Urinary bladder (tissue), 4 donors: Measurements from ENCODE around the gene INTS6. TPM values are rescaled to one million over a fixed set of nuclear protein-coding genes. Genes with fewer than 3 reads are reported as not detected.

Experiments
- DNase-seq: peaks from one replicate; pipeline ENCODE4 v3.0.0-alpha.2; 2015; ENCODE audit errors: extremely low spot score
- H3K27ac ChIP-seq: one replicate; pipeline ENCODE4 v1.5.1; 2013; ENCODE audit warnings: low read depth, mild to moderate bottlenecking, moderate library complexity
- H3K36me3 ChIP-seq: one replicate; pipeline ENCODE4 v1.6.1; 2013; ENCODE audit warnings: mild to moderate bottlenecking, moderate library complexity; ENCODE audit not compliant: insufficient read depth
- H3K4me1 ChIP-seq: one replicate; pipeline ENCODE4 v1.6.1; 2013; ENCODE audit warnings: mild to moderate bottlenecking, moderate library complexity; ENCODE audit not compliant: insufficient read depth
- H3K4me3 ChIP-seq: one replicate; pipeline ENCODE4 v1.5.1; 2013; ENCODE audit warnings: low read depth, low read length
- WGBS: extraction: QIAGEN DNeasy Blood & Tissue Kit; methylation state at CpG from one replicate; pipeline ENCODE4 v1.1.7; 2013; 5-methylcytosine and 5-hydroxymethylcytosine counted together
- polyA plus RNA-seq: library from polyadenylated mRNA; stranded (reverse); fragments of 200-250 nt; gene quantifications from one replicate; pipeline ENCODE4 v1.2.3, GENCODE V29; 2013
- total RNA-seq: library from RNA; depleted of rRNA; stranded (reverse); fragments of >200 nt; gene quantifications from one replicate; pipeline ENCODE4 v1.2.3, GENCODE V29; 2014
- donor health status: healthy with polysubstance abuse.
- donor health status: healthy.

The INTS6 gene
- total and polyA plus RNA-seq, 2 donors, result 14.0 to 74.8 TPM

DNA sequence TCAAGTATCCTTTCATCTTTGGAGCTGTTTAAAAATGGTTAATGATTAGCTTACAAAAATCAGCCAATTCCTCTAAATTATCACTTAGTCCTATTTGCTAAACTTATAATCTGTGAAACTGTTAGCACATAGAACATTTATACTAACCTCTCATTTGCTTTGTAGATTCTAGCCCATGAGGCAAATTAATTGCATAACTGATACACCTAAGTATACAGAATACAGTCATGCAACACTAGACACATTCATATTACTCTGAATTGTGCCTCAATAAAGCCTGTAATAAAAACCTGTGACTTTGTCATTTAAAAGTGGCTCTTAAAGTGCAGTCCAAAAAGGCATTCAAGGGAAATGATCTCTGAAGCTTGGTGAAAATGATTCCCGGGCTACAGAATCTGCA is 92.3 kb downstream of the INTS6 start:
- DNase-seq, result no peak
- H3K4me1 ChIP-seq, result no peaks in the 10 kb centered on the region
- WGBS, result 94% methylated on average over 1 of the region's 1 CpG
- peaks cover 2% of the 10 kb centered on the region for H3K36me3 ChIP-seq
- no peak overlapping the region for H3K27ac ChIP-seq
- no peak overlapping the region for H3K4me3 ChIP-seq

DNA sequence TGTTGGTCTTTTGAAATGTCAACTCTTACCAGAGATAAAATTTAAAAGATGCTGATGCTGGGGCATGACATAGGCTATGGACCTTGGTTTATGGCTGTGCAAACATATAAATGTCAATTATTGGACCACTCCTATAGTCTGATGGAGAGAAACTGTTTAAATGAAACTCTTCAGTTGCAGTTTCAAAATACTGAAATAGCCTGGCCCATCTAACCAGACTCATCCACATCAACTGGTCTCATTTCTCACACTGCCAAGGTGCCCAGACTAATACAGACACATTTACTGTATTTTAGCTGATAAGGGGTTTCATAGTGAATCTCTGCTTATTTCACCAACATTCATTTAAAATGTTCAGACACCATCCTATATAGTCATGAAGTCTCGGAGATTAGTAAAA is 93.5 kb downstream of the INTS6 start:
- DNase-seq, result no peak
- 74% methylated on average over 1 of the region's 1 CpG for WGBS
- Histone ChIP-seq H3K4me1 (no peaks in the 10 kb centered on the region), H3K27ac (no peak overlapping the region), H3K36me3 (peaks cover under 1% of the 10 kb centered on the region), H3K4me3 (no peak overlapping the region)

GRCh38 chr13:51357928-51358595 is 94.8 kb downstream of the INTS6 start:
- WGBS, result 45% methylated on average over 5 of the region's 5 CpGs
- H3K4me3 ChIP-seq, result no peak overlapping the region
- no peak overlapping the region for H3K27ac ChIP-seq
- no peak for DNase-seq
- no peaks in the 10 kb centered on the region for H3K4me1 ChIP-seq
- H3K36me3 ChIP-seq, result no peaks in the 10 kb centered on the region

DNA sequence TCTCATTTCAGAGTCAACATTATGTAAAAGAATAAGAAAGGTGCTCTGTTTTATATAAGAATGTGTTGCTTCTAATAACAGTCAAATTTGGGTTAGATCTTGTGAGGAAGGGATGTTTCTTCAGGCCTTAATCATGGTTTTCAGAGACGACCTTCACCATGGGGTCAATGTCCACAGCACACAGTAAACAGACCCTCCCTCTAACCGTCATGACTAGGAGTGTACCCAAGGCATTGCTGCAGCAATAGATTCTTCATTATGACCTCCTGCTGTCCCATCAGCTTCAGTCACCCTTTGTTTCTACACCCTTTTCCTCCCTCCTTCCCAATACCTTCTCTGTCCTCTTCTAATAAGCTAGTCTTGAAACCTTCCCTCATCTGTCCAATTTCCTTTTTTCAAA is 97.6 kb downstream of the INTS6 start:
- Histone ChIP-seq H3K36me3 (no peaks in the 10 kb centered on the region), H3K4me3 (no peak overlapping the region), H3K4me1 (no peaks in the 10 kb centered on the region), H3K27ac (no peak overlapping the region)
- no peak for DNase-seq
- WGBS, result 72% methylated on average over 2 of the region's 2 CpGs

DNA sequence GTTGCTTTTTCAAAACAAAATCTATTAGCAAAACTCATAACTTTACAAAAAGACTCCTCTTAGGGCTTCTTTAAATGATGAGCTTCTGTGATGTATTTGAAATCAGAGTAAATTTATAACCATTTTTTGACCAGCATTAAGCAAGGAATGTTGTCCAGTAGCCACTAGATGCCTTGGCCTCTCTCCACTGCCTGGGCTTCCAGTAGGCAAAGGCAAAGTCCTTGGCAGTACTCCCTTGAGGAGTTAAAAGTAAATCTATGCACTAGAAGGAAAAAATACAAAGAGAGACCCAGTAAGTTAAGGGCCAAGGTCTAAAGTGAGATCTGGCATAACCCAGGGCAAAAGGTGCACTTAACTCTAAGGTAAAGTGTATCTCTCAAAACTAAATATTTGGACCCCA is 103.8 kb downstream of the INTS6 start:
- no peak overlapping the region for H3K27ac ChIP-seq
- no peaks in the 10 kb centered on the region for H3K36me3 ChIP-seq
- no peak for DNase-seq
- H3K4me3 ChIP-seq, result no peak overlapping the region
- no peaks in the 10 kb centered on the region for H3K4me1 ChIP-seq

- Histone ChIP-seq H3K27ac (no peak overlapping the region), H3K4me3 (no peak overlapping the region), H3K36me3 (no peaks in the 10 kb centered on the region), H3K4me1 (no peaks in the 10 kb centered on the region)
- no peak for DNase-seq
- 61% methylated on average over 10 of the region's 10 CpGs for WGBS
Measured at GRCh38 chr13:51348069-51348967, 104.5 kb downstream of the INTS6 start.

DNA sequence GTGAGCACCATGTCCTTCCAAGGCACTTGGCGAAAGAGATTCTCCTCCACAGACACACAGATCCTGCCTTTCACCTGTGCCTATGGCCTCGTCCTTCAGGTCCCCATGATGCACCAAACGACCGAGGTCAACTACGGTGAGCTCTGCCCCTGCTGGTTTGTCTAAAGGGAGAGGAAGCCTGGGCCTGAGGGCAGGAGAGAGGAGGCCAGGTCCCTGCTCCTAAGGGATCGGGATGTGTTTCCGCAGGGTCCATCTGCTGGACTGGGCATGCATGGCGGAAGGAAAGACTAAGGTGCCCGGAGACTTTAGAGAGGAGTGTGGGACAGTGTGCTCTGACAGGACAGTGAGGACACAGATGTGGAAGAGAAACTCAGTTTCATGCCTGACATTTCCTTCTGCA is 105.7 kb downstream of the INTS6 start:
- 93% methylated on average over 9 of the region's 9 CpGs for WGBS
- Histone ChIP-seq H3K4me3 (no peak overlapping the region), H3K4me1 (no peaks in the 10 kb centered on the region), H3K36me3 (no peaks in the 10 kb centered on the region), H3K27ac (no peak overlapping the region)
- no peak for DNase-seq

DNA sequence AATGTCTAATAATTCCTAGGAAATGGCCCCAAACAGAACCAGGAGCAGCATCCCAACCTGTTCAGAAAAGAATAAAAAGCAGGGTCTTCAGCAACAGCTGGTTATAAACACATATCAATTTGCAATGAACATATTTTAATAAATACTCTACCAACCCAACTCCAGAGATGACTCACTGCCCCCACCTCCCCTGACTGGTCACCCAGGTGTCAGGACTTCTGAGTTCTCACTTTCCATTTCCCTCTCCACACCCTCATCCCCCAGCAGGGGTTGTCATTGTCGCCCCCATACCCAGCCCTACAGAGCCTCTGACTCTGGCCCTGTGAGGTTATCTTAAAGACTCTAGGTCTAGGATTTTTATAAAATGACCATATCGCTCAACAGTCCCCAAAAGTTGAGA is 106.4 kb downstream of the INTS6 start:
- DNase-seq, result no peak
- Histone ChIP-seq H3K4me1 (no peaks in the 10 kb centered on the region), H3K4me3 (no peak overlapping the region), H3K27ac (no peak overlapping the region), H3K36me3 (no peaks in the 10 kb centered on the region)
- 94% methylated on average over 2 of the region's 2 CpGs for WGBS

GRCh38 chr13:51343475-51343874 is 109.4 kb downstream of the INTS6 start:
- no peaks in the 10 kb centered on the region for H3K36me3 ChIP-seq
- H3K27ac ChIP-seq, result no peak overlapping the region
- 66% methylated on average over 5 of the region's 5 CpGs for WGBS
- no peaks in the 10 kb centered on the region for H3K4me1 ChIP-seq
- no peak for DNase-seq
- H3K4me3 ChIP-seq, result no peak overlapping the region

GRCh38 chr13:51342706-51343105 is 110.1 kb downstream of the INTS6 start:
- H3K36me3 ChIP-seq, result no peaks in the 10 kb centered on the region
- no peaks in the 10 kb centered on the region for H3K4me1 ChIP-seq
- no peak overlapping the region for H3K27ac ChIP-seq
- DNase-seq, result no peak
- H3K4me3 ChIP-seq, result no peak overlapping the region
- WGBS, result 70% methylated on average over 4 of the region's 4 CpGs

DNA sequence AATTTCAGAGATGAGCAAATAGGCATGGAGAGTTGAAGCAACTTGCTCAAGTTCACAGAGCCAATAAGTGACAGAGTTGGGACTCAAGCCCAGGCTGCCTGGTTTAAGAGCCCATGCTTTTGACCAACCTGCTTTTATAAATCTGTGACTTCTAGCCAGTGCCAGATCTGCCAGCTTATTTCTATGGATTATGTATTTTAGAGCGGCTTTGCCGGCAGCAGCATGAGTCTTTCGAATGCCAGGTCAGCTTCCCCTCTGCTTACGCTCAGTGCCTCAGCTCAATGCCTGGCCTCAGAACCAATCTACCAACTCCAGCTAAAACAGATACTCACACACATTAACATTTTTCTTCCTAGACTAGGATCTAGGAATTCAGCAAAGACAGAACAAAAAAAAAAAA is 111.0 kb downstream of the INTS6 start:
- Histone ChIP-seq H3K27ac (no peak overlapping the region), H3K4me3 (no peak overlapping the region), H3K4me1 (no peaks in the 10 kb centered on the region), H3K36me3 (no peaks in the 10 kb centered on the region)
- no peak for DNase-seq
- WGBS, result 97% methylated on average over 4 of the region's 4 CpGs

DNA sequence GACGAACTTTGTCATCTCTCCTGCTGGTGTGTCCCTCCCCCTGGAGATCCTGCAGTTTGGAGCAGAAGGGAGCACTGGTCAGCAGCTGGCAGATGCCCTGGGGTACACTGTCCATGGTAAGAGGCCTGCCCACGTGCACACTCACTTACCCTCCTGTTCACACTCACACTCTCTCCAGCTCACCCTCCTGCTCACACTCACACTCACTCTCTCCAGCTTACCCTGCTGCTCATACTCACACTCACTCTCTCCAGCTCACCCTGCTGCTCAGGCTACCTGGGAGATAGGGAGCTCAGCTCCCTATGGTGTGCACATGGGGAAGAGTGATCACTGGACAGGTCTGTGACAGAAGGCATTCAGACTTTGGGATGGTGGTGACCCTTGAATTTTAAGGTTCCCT is 111.6 kb downstream of the INTS6 start:
- Histone ChIP-seq H3K4me1 (no peaks in the 10 kb centered on the region), H3K36me3 (no peaks in the 10 kb centered on the region), H3K27ac (no peak overlapping the region), H3K4me3 (no peak overlapping the region)
- no peak for DNase-seq
- WGBS, result 86% methylated on average over 2 of the region's 2 CpGs

GRCh38 chr13:51339952-51340732 is 112.7 kb downstream of the INTS6 start:
- 76% methylated on average over 4 of the region's 4 CpGs for WGBS
- no peak for DNase-seq
- Histone ChIP-seq H3K36me3 (no peaks in the 10 kb centered on the region), H3K4me3 (no peak overlapping the region), H3K4me1 (no peaks in the 10 kb centered on the region), H3K27ac (no peak overlapping the region)

GRCh38 chr13:51339354-51339753 is 113.5 kb downstream of the INTS6 start, which contains the start of gene SERPINE3:
Gene SERPINE3, plus strand, starts transcription at chr13:51339691. Its CDS starts 1,401 bp downstream, at chr13:51341092.
- DNase-seq, result no peak
- WGBS, result 66% methylated on average over 11 of the region's 11 CpGs
- Histone ChIP-seq H3K4me3 (no peak within 1 kb of the TSS), H3K36me3 (no peaks in the 10 kb centered on the region), H3K4me1 (no peaks in the 10 kb centered on the region), H3K27ac (no peak within 1 kb of the TSS)
